ENCODE results near the gene OR2D3. TPM values are rescaled to one million over a fixed set of nuclear protein-coding genes. Genes with fewer than 3 reads are reported as not detected.
"Not testable (repeated sequence)": the region's sequence is repeated elsewhere in the genome, so short reads cannot be mapped to it uniquely, and the experiment has no call there.

OR2D3 gene
- total and polyA plus RNA-seq, 9 donors, result not detected

DNA sequence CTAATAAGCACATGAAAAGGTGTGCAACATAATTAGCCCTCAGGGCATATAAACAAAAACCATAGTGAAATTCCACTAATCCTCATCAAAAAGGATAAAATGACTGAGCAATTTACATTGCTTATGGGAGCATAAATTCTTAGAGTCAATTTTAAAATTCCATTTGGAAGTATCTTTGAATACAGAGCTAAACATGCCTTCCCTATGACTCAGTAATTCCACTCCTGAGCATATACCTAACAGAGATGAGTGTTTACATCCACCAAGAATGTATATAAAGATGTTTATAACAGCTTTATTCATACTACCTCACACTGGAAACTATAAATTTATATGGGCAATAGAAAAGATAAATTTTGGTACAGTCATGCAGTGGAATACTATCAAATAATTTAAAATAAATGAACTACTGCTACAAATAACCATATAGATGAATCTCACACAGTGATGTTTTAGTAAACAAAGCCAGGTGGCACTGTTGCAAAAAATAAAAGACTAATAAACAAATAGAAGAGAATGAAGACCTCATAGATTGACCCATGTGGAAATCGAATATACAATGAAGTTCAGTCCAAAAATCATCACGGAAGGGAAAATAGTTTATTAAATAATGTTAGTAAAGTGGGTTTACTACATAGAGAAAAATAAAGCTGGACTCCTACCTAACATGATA, 20.3 kb upstream of the OR2D3 start:
- intact Hi-C loops (cut with DNase I), result no loop called here
- Histone ChIP-seq H3K9me3 (no peaks in the 10 kb centered on the region), H3K27ac (no peak overlapping the region), H3K27me3 (no peaks in the 10 kb centered on the region), H3K4me3 (no peak overlapping the region), H3K4me1 (ENCODE audit: insufficient read depth) (no peaks in the 10 kb centered on the region), H3K36me3 (no peaks in the 10 kb centered on the region)
- TF ChIP-seq CTCF (IDR thresholded peaks at IDR 0.05), result no peak
- TF ChIP-seq POLR2A (IDR thresholded peaks at IDR 0.05), result no peak
- no peak for TF ChIP-seq EP300 (IDR thresholded peaks at IDR 0.05)
- WGBS, 3 donors, result 56 to 77% (median 64%) methylated on average over 2 of the region's 2 CpGs
- DNase-seq, result no peak

DNA sequence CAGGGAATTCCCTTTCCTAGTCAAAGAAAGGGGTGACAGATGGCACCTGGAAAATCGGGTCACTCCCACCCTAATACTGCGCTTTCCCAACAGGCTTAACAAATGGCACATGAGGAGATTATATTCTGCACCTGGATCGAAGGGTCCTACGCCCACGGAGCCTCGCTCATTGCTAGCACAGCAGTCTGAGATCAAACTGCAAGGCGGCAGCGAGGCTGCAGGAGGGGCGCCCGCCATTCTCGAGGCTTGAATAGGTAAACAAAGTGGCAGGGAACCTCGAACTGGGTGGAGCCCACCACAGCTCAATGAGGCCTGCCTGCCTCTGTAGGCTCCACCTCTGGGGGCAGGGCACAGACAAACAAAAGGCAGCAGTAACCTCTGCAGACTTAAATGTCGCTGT, 16.0 kb upstream of the OR2D3 start:
- WGBS, 3 donors, result 81 to 86% (median 84%) methylated on average over 12 to 13 of the region's 13 CpGs
- H3K36me3 ChIP-seq; H3K27ac ChIP-seq; H3K4me1 ChIP-seq (ENCODE audit: insufficient read depth); DNase-seq; H3K9me3 ChIP-seq; intact Hi-C loops (cut with DNase I); H3K27me3 ChIP-seq; H3K4me3 ChIP-seq: not testable (repeated sequence)

DNA sequence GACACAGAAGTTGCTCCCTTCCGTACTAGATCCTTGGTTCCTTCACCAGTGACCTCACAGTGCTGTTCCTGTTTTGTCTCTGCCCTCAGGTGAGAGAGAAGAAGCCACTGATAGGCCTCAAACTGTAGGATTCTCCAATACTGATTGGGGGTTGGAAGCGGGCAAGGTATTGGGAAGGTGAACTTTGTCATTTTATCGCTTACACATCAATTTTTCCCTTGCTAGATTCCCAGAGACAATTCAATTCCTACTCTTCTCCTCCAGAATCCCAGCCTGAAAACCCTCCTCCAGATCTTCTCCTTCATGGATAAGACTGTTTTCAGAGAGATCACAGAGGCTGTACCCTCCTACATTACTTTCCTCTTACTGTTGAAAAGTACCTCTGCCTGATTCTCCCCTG, 9.4 kb upstream of the OR2D3 start:
- Histone ChIP-seq H3K4me1 (ENCODE audit: insufficient read depth) (no peaks in the 10 kb centered on the region), H3K9me3 (no peaks in the 10 kb centered on the region), H3K4me3 (no peak overlapping the region), H3K27ac (no peak overlapping the region), H3K36me3 (no peaks in the 10 kb centered on the region), H3K27me3 (no peaks in the 10 kb centered on the region)
- no peak for DNase-seq
- intact Hi-C loops (cut with DNase I), result no loop called here
- WGBS, 3 donors, result 90 to 94% (median 91%) methylated on average over 3 of the region's 3 CpGs
- TF ChIP-seq POLR2A (IDR thresholded peaks at IDR 0.05) (no peak), CTCF (IDR thresholded peaks at IDR 0.05) (no peak)

DNA sequence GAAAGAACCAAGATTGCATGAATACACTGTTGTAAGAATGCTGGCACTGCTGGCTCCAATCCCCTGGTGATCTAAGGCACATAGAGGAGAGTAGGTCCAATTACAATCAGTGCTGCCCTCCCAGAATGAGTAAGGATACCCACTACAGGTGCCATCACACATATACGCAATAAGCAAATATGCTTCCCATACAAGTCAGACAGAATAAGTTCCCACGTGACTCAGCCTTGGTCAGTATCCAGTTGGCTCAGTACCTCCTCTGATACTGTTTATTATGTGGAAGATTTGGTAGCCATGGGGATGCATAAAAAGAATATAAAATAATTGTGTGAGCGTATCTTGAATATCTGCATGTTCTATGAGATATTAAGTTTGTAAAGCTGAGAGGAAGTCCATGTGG, 8.9 kb upstream of the OR2D3 start:
- Histone ChIP-seq H3K4me1 (ENCODE audit: insufficient read depth) (no peaks in the 10 kb centered on the region), H3K27me3 (no peaks in the 10 kb centered on the region), H3K36me3 (no peaks in the 10 kb centered on the region), H3K27ac (no peak overlapping the region), H3K4me3 (no peak overlapping the region), H3K9me3 (no peaks in the 10 kb centered on the region)
- intact Hi-C loops (cut with DNase I), result no loop called here
- TF ChIP-seq EP300 (IDR thresholded peaks at IDR 0.05) (no peak), POLR2A (IDR thresholded peaks at IDR 0.05) (no peak), CTCF (IDR thresholded peaks at IDR 0.05) (no peak)
- no peak for DNase-seq
- 34 to 38% (median 36%) methylated on average over 3 of the region's 3 CpGs for WGBS, 3 donors

GRCh38 chr11:6919698-6920097, 1.1 kb upstream of the OR2D3 start:
- H3K27ac ChIP-seq, result no peak overlapping the region
- H3K27me3 ChIP-seq, result no peaks in the 10 kb centered on the region
- intact Hi-C loops (cut with DNase I), result no loop called here
- TF ChIP-seq EP300 (IDR thresholded peaks at IDR 0.05) (no peak), POLR2A (IDR thresholded peaks at IDR 0.05) (no peak), CTCF (IDR thresholded peaks at IDR 0.05) (no peak)
- 32 to 37% (median 35%) methylated on average over 2 of the region's 2 CpGs for WGBS, 3 donors
- H3K36me3 ChIP-seq, result no peaks in the 10 kb centered on the region
- no peak overlapping the region for H3K4me3 ChIP-seq
- no peak for DNase-seq
- H3K9me3 ChIP-seq, result no peaks in the 10 kb centered on the region
- H3K4me1 ChIP-seq (ENCODE audit: insufficient read depth), result no peaks in the 10 kb centered on the region

Measured in ovary (tissue), 9 donors.